GM23248 (cell line): Measurements from ENCODE around the gene TOMM6. TPM values are rescaled to one million over a fixed set of nuclear protein-coding genes. Genes with fewer than 3 reads are reported as not detected.
A peak's percentile ranks its signal among the peaks of the same experiment; 100 is the strongest.

Experiments
- DNase-seq: peaks from one replicate; pipeline ENCODE4 v3.0.0-alpha.2; 2015
- H2AFZ ChIP-seq: fragments of 200-600 bp; sonication (generic); 2 replicates; pipeline ENCODE4 v1.6.1; 2016; ENCODE audit warnings: antibody characterized with exemption
- H3F3A ChIP-seq: fragments of 200-600 bp; sonication (generic); 2 replicates; pipeline ENCODE4 v1.6.1; 2016; ENCODE audit warnings: mild to moderate bottlenecking, antibody characterized with exemption, mixed run types; ENCODE audit not compliant: insufficient read depth
- H3K27ac ChIP-seq: fragments of 200-600 bp; sonication (generic); 2 replicates; pipeline ENCODE4 v1.5.1; 2016; ENCODE audit warnings: mild to moderate bottlenecking
- H3K27me3 ChIP-seq: fragments of 200-600 bp; sonication (generic); replicated peaks from 2 replicates; pipeline ENCODE4 v1.6.1; 2016; ENCODE audit warnings: mild to moderate bottlenecking; ENCODE audit not compliant: insufficient read depth
- H3K36me3 ChIP-seq: fragments of 200-600 bp; sonication (generic); 2 replicates; pipeline ENCODE4 v1.6.1; 2016; ENCODE audit warnings: low read depth, mild to moderate bottlenecking
- H3K4me1 ChIP-seq: fragments of 200-600 bp; sonication (generic); 2 replicates; pipeline ENCODE4 v1.6.1; 2016; ENCODE audit warnings: mild to moderate bottlenecking; ENCODE audit not compliant: insufficient read depth
- H3K4me2 ChIP-seq: fragments of 200-600 bp; sonication (generic); one replicate; pipeline ENCODE4 v1.6.1; 2016; ENCODE audit warnings: mild to moderate bottlenecking; ENCODE audit not compliant: unreplicated experiment
- H3K4me3 ChIP-seq: fragments of 200-600 bp; sonication (generic); 2 replicates; pipeline ENCODE4 v1.5.1; 2016; ENCODE audit warnings: mild to moderate bottlenecking
- H3K79me2 ChIP-seq: fragments of 200-600 bp; sonication (generic); 2 replicates; pipeline ENCODE4 v1.6.1; 2016; ENCODE audit warnings: mild to moderate bottlenecking; ENCODE audit not compliant: insufficient read depth
- H3K9ac ChIP-seq: fragments of 200-600 bp; sonication (generic); 2 replicates; pipeline ENCODE4 v1.6.1; 2016; ENCODE audit warnings: mild to moderate bottlenecking
- H3K9me2 ChIP-seq: fragments of 200-600 bp; sonication (generic); 2 replicates; pipeline ENCODE4 v1.6.1; 2016; ENCODE audit warnings: mixed run types, mild to moderate bottlenecking, moderate library complexity; ENCODE audit not compliant: insufficient read depth
- H3K9me3 ChIP-seq: fragments of 200-600 bp; sonication (generic); one replicate; pipeline ENCODE4 v1.6.1; 2017; ENCODE audit warnings: low read depth
- H4K20me1 ChIP-seq: fragments of 200-600 bp; sonication (generic); 2 replicates; pipeline ENCODE4 v1.6.0; 2016; ENCODE audit not compliant: insufficient read depth
- EZH2 ChIP-seq: fragments of 200-600 bp; sonication (generic); IDR thresholded peaks from 2 replicates; pipeline ENCODE4 v1.6.1; 2018; ENCODE audit warnings: antibody characterized with exemption, mild to moderate bottlenecking; ENCODE audit not compliant: insufficient read depth, poor library complexity, severe bottlenecking
- EZH2phosphoT487 ChIP-seq: fragments of 200-600 bp; sonication (generic); IDR thresholded peaks from 2 replicates; pipeline ENCODE4 v1.6.1; 2018; ENCODE audit warnings: antibody characterized with exemption, moderate library complexity, mild to moderate bottlenecking, low read depth; ENCODE audit not compliant: insufficient read depth
- WGBS, 2 experiments: methylation state at CpG; one replicate each; pipeline ENCODE4 v1.1.6; 2015 to 2017; ENCODE audit warnings: low lambda C conversion rate in 2 of 2, low coverage in 1 of 2; ENCODE audit errors: missing lambda C conversion rate in 2 of 2; 5-methylcytosine and 5-hydroxymethylcytosine counted together
- in situ Hi-C: fragments of 300-500 bp; cut with MboI; formaldehyde crosslinking; loops from 2 replicates; pipeline ENCODE4 v1.15.0; 2020
- polyA plus RNA-seq: library from polyadenylated mRNA; unstranded; fragments of >200 nt; fragmentation: Nextera tagmentation; extraction: Ambion mirVana; gene quantifications from 2 replicates; pipeline ENCODE4 v1.2.1, GENCODE V29; 2016
- small RNA-seq: library from RNA; depleted of rRNA; stranded (forward); fragments of <200 nt; gene quantifications from one replicate; pipeline ENCODE3, GENCODE V24; 2014; ENCODE audit warnings: low read depth, low replicate concordance
- total RNA-seq: library from RNA; depleted of rRNA; stranded (reverse); fragments of >200 nt; shearing (Covaris generic); gene quantifications from 2 replicates; pipeline ENCODE4 v1.2.3, GENCODE V29; 2014; rRNA removed

TOMM6 gene
- total and polyA plus RNA-seq, 2 experiments from 2014 or later: 136 to 204 TPM

DNA sequence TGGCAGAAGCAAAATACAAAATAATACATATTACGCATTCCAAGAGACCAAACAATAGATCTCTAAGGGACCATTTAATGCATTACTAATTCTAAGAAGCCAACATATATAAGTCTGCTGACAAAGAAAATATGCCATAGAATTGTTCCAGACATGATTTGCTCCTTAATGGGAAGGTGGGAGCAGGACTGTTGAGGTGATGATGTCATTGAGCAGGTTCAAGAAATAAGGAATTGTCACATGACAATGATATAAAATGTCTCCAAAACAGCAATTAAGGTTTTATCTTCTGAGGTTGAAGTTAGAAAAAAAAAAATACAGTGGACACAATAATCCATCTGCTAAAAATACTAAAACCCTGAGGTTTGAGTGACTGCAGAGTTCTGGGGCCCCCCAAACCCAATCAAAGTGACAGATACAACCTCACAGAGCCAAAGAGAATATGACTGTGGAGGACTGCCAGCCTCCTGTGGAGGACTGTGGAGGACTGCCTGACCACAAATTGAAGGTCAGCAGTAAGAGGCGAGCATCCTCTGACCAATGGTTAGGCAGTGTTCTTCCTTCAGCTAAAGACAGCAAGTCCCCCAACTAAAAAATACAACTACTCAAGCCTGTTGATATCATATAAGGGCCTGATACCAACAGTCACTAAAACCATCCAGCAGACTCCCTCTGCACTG is 39.0 kb downstream of the TOMM6 start:
- 94 to 96% methylated on average over 2 of the region's 2 CpGs for WGBS, 2 experiments
- Histone ChIP-seq H3K9ac (no peak overlapping the region), H3K36me3 (no peaks in the 10 kb centered on the region), H3K27ac (no peak overlapping the region), H3K4me1 (no peaks in the 10 kb centered on the region), H3K79me2 (no peaks in the 10 kb centered on the region), H3K9me2 (no peaks in the 10 kb centered on the region), H3K27me3 (no peaks in the 10 kb centered on the region), H3K4me2 (no peak overlapping the region), H4K20me1 (no peaks in the 10 kb centered on the region), H3K4me3 (no peak overlapping the region), H3F3A (no peaks in the 10 kb centered on the region), H2AFZ (no peak overlapping the region), H3K9me3 (no peaks in the 10 kb centered on the region)
- no peak for TF ChIP-seq EZH2
- no peak for TF ChIP-seq EZH2phosphoT487
- no peak for DNase-seq
- in situ Hi-C loops: loop anchor here (25.0 kb wide), 1 partner anchor 211 kb away; no protein-coding TSS in a partner anchor

DNA sequence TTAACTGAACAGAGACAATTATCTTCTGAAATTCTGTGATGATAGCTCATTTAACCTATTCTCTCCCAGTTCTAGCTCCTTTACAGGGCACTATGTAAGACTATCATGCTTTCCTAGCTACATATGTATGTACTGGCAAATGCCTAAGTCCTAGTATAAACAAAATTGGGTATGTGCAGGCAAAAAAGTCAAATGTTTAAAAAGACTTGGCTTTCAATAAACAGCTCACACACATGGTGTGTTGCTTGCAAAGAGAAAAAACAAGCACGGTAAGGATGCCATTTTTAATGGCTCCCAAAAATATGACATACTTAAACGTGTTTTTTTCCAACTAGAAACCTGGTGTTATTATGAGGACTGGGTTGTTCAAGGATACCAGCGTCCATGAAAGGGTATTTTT is 44.8 kb downstream of the TOMM6 start:
- H3K27me3 ChIP-seq: no peaks in the 10 kb centered on the region
- H3K36me3 ChIP-seq: no peaks in the 10 kb centered on the region
- TF ChIP-seq EZH2 (no peak), EZH2phosphoT487 (no peak)
- in situ Hi-C loops: loop anchor here (25.0 kb wide), 1 partner anchor 205 kb away; no protein-coding TSS in a partner anchor
- no peaks in the 10 kb centered on the region for H3K9me2 ChIP-seq
- H3K4me2 ChIP-seq: no peak overlapping the region
- 86 to 92% methylated on average over 3 of the region's 3 CpGs for WGBS, 2 experiments
- no peak overlapping the region for H3K9ac ChIP-seq
- no peaks in the 10 kb centered on the region for H3K79me2 ChIP-seq
- H3K27ac ChIP-seq: no peak overlapping the region
- H3F3A ChIP-seq: no peaks in the 10 kb centered on the region
- no peak for DNase-seq
- H2AFZ ChIP-seq: no peak overlapping the region
- no peaks in the 10 kb centered on the region for H3K9me3 ChIP-seq
- H3K4me3 ChIP-seq: no peak overlapping the region
- H4K20me1 ChIP-seq: no peaks in the 10 kb centered on the region
- no peaks in the 10 kb centered on the region for H3K4me1 ChIP-seq

DNA sequence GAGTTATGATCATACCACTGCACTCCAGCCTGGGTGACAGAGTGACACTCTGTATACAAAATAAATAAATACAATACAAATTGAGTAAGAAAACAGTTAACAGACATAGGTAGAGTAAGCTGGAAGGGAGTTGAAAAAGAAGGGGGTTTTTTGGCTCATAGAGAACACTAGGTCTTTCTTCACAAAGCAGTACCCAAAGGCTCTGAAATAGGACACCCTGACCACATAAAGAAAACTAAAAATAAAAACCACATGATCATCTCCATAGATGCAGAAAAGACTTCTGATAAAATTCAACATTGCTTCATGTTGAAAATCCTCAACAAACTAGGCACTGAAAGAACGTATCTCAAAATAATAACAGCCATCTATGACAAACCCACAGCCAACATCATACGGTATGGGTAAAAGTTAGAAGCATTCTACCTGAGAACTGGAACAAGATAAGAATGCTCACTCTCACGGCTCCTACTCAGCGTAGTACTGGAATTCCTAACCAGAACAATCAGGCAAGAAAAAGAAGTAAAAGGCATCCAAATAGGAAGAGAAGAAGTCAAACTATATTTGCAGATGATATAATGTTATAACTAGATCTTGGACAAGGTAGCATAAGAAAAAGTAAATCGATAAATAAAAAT is 48.6 kb downstream of the TOMM6 start:
- Histone ChIP-seq H3K4me3 (no peak overlapping the region), H2AFZ (no peak overlapping the region), H3K4me1 (no peaks in the 10 kb centered on the region), H3K9me3 (no peaks in the 10 kb centered on the region), H3K79me2 (no peaks in the 10 kb centered on the region), H3K9me2 (no peaks in the 10 kb centered on the region), H3K36me3 (no peaks in the 10 kb centered on the region), H3F3A (no peaks in the 10 kb centered on the region), H3K9ac (no peak overlapping the region), H3K27ac (no peak overlapping the region), H3K27me3 (no peaks in the 10 kb centered on the region), H4K20me1 (no peaks in the 10 kb centered on the region), H3K4me2 (no peak overlapping the region)
- TF ChIP-seq EZH2phosphoT487 (no peak), EZH2 (no peak)
- DNase-seq: no peak
- WGBS, 2 experiments: 74 to 85% methylated on average over 5 of the region's 5 CpGs
- in situ Hi-C loops: loop anchor here (25.0 kb wide), 1 partner anchor 201 kb away; no protein-coding TSS in a partner anchor

DNA sequence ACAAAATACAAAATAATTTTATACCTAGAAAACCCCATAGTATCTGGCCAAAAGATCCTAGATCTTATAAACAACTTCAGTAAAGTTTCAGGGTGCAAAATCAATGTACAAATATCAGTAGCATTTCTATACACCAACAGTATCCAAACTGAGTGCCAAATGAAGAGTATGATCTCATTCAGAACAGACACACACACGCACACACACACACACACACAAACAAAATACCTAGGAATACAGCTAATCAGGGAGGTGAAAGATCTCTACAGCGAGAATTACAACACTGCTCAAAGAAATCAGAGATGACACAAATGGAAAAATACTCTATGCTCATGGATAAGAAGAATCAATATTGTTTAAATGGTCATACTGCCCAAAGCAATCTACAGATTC is 49.2 kb downstream of the TOMM6 start:
- WGBS, 2 experiments: 87 to 93% methylated on average over 2 of the region's 2 CpGs
- in situ Hi-C loops: loop anchor here (25.0 kb wide), 1 partner anchor 201 kb away; no protein-coding TSS in a partner anchor

More for the DNA sequence above, 49.2 kb downstream of the TOMM6 start:
- TF ChIP-seq EZH2phosphoT487 (no peak), EZH2 (no peak)
- H3K79me2 ChIP-seq: no peaks in the 10 kb centered on the region
- H3K27ac ChIP-seq: no peak overlapping the region
- H3K9me2 ChIP-seq: no peaks in the 10 kb centered on the region
- H4K20me1 ChIP-seq: no peaks in the 10 kb centered on the region
- peak; percentile 7 for DNase-seq
- no peak overlapping the region for H3K4me3 ChIP-seq
- H3F3A ChIP-seq: no peaks in the 10 kb centered on the region
- H3K4me2 ChIP-seq: no peak overlapping the region
- no peak overlapping the region for H3K9ac ChIP-seq
- no peaks in the 10 kb centered on the region for H3K4me1 ChIP-seq
- no peaks in the 10 kb centered on the region for H3K36me3 ChIP-seq
- H2AFZ ChIP-seq: no peak overlapping the region
- H3K9me3 ChIP-seq: no peaks in the 10 kb centered on the region
- H3K27me3 ChIP-seq: no peaks in the 10 kb centered on the region

Small RNA genes lying within 50 kb of the gene (small RNA-seq; reads per million reads assigned to genes)
- not detected for gene AL365205.2
- not detected for gene AL365205.3
- not detected for gene RF00393

Other genes with a start within 250 kb of the TOMM6 start
- 3.9 and 5.4 TPM in 2 replicates for gene FOXP4, start 241.3 kb upstream of the TOMM6 start, total RNA-seq
- gene FOXP4, start 241.3 kb upstream of the TOMM6 start, polyA plus RNA-seq: 1.1 and 1.4 TPM in 2 replicates
- 1.4 TPM in 1 of 2 replicates, not detected in the other for gene MDFI, start 149.2 kb upstream of the TOMM6 start, total RNA-seq
- not detected in 2 replicates for gene MDFI, start 149.2 kb upstream of the TOMM6 start, polyA plus RNA-seq
- 5.7 and 10.0 TPM in 2 replicates for gene TFEB, start 52.1 kb upstream of the TOMM6 start, total RNA-seq
- 5.5 and 6.4 TPM in 2 replicates for gene TFEB, start 52.1 kb upstream of the TOMM6 start, polyA plus RNA-seq
- gene PGC, start 40.3 kb upstream of the TOMM6 start, total RNA-seq: not detected in 2 replicates
- not detected in 2 replicates for gene PGC, start 40.3 kb upstream of the TOMM6 start, polyA plus RNA-seq
- 3.0 and 3.4 TPM in 2 replicates for gene FRS3, start 7.8 kb upstream of the TOMM6 start, total RNA-seq
- 1.7 and 2.5 TPM in 2 replicates for gene FRS3, start 7.8 kb upstream of the TOMM6 start, polyA plus RNA-seq
- gene PRICKLE4, start 6.9 kb upstream of the TOMM6 start, total RNA-seq: 2.1 TPM in 1 of 2 replicates, not detected in the other
- not detected in 2 replicates for gene PRICKLE4, start 6.9 kb upstream of the TOMM6 start, polyA plus RNA-seq
- 0.97 and 2.4 TPM in 2 replicates for gene USP49, start 107.7 kb downstream of the TOMM6 start, total RNA-seq
- gene USP49, start 107.7 kb downstream of the TOMM6 start, polyA plus RNA-seq: 0.70 and 1.2 TPM in 2 replicates
- 21.0 and 30.6 TPM in 2 replicates for gene MED20, start 133.4 kb downstream of the TOMM6 start, total RNA-seq
- gene MED20, start 133.4 kb downstream of the TOMM6 start, polyA plus RNA-seq: 24.2 and 25.5 TPM in 2 replicates
- 11.0 and 12.3 TPM in 2 replicates for gene BYSL, start 133.8 kb downstream of the TOMM6 start, total RNA-seq
- gene BYSL, start 133.8 kb downstream of the TOMM6 start, polyA plus RNA-seq: 28.0 and 30.2 TPM in 2 replicates
- 47.8 and 48.1 TPM in 2 replicates for gene CCND3, start 154.1 kb downstream of the TOMM6 start, total RNA-seq
- 70.7 and 73.6 TPM in 2 replicates for gene CCND3, start 154.1 kb downstream of the TOMM6 start, polyA plus RNA-seq